Measurements from ENCODE around the gene RPL19. TPM values are rescaled to one million over a fixed set of nuclear protein-coding genes. Genes with fewer than 3 reads are reported as not detected.

Gene RPL19
- total and polyA plus RNA-seq, 2 donors (not counting 3 experiments of a cell fraction or from before 2014, with no cell fraction given): 1,802 to 1,958 TPM

DNA sequence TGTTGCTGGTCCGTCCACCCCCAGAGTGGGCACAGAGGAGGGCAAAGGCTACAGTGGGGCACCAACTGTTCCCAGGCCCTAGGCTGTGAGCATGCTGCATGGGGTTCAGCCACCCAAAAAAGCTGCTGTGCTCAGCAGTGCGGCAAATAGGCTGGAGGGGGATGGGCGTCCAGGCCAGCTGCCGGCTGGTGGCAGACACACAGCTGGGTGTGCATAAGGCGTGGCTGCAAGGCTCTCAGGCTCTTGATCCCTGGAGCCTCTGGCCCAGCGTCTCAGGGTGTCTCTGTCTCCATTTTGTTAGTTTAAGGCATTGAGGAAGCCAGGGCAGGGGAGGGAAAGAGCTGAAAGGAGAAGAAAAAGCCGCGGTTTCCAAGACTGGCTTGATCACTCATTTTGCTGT lies 8.8 kb downstream of the RPL19 start:
- CTCF ChIA-PET: interaction anchor here (1.1 to 9.6 kb wide), 4 partner anchors 9 to 44 kb away, joined by 3 to 420 read pairs (median 59); no protein-coding TSS in a partner anchor
- peaks cover 5% of the 10 kb centered on the region for H3K4me1 ChIP-seq (ENCODE audit: control insufficient read depth, extremely low read depth, insufficient read depth, low read length)
- TF ChIP-seq, protein P1, sequence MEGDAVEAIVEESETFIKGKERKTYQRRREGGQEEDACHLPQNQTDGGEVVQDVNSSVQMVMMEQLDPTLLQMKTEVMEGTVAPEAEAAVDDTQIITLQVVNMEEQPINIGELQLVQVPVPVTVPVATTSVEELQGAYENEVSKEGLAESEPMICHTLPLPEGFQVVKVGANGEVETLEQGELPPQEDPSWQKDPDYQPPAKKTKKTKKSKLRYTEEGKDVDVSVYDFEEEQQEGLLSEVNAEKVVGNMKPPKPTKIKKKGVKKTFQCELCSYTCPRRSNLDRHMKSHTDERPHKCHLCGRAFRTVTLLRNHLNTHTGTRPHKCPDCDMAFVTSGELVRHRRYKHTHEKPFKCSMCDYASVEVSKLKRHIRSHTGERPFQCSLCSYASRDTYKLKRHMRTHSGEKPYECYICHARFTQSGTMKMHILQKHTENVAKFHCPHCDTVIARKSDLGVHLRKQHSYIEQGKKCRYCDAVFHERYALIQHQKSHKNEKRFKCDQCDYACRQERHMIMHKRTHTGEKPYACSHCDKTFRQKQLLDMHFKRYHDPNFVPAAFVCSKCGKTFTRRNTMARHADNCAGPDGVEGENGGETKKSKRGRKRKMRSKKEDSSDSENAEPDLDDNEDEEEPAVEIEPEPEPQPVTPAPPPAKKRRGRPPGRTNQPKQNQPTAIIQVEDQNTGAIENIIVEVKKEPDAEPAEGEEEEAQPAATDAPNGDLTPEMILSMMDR (IDR thresholded peaks at IDR 0.05; ENCODE audit: extremely low read depth in 1 of 2, insufficient read depth in 1 of 2, low read depth in 1 of 2, low read length in 2 of 2): no peak
- no peak for TF ChIP-seq POLR2A (IDR thresholded peaks at IDR 0.05; ENCODE audit: low read depth, low read length)
- no peak for TF ChIP-seq FOS (IDR thresholded peaks at IDR 0.05; ENCODE audit: borderline replicate concordance, insufficient read depth, low read length)
- TF ChIP-seq JUN (IDR thresholded peaks at IDR 0.05; ENCODE audit: borderline replicate concordance, insufficient read depth, insufficient read length, low read depth): no peak
- no peak for TF ChIP-seq GATA2 (IDR thresholded peaks at IDR 0.05; ENCODE audit: insufficient read depth, insufficient read length, low read depth, low read length)
- TF ChIP-seq MYC (IDR thresholded peaks at IDR 0.05; ENCODE audit: low read depth, low read length): no peak
- no peak for TF ChIP-seq EZH2 (IDR thresholded peaks at IDR 0.05; ENCODE audit: borderline replicate concordance, low read depth, low read length, severe bottlenecking)
- no peaks in the 10 kb centered on the region for H4K20me1 ChIP-seq (replicated peaks; ENCODE audit: control insufficient read depth, extremely low read depth, insufficient read depth, low read length)
- POLR2A ChIA-PET: interaction anchor here (1.1 kb wide), 1 partner anchor 9 kb away, joined by 7 read pairs; the partner anchor contains the start of gene RPL19
- H2AFZ ChIP-seq (ENCODE audit: low read depth, low read length): no peak overlapping the region
- H3K9ac ChIP-seq (replicated peaks; ENCODE audit: extremely low read depth, insufficient read depth, low read length): no peak overlapping the region
- no peak overlapping the region for H3K4me2 ChIP-seq (ENCODE audit: insufficient read depth, low read length)
- no peaks in the 10 kb centered on the region for H3K9me1 ChIP-seq (replicated peaks; ENCODE audit: control insufficient read depth, extremely low read depth, insufficient read depth, low read length)
- DNase-seq (ENCODE audit: low read depth, low spot score) (no peak), FAIRE-seq (no peak)
- peaks cover 4 to 13% of the 10 kb centered on the region in 2 experiments for H3K36me3 ChIP-seq (ENCODE audit: control insufficient read depth in 2 of 2, extremely low read depth in 1 of 2, insufficient read depth in 2 of 2, low read length in 2 of 2)
- peaks cover 0 to 2% of the 10 kb centered on the region in 2 experiments for H3K27me3 ChIP-seq (ENCODE audit: control insufficient read depth in 2 of 2, insufficient read depth in 2 of 2, low read length in 2 of 2)
- H3K9me3 ChIP-seq (replicated peaks; ENCODE audit: control insufficient read depth, insufficient read depth, low read length): no peaks in the 10 kb centered on the region
- H3K27ac ChIP-seq (ENCODE audit: insufficient read depth, low read depth, low read length): no peak overlapping the region
- no TSS peak for BruUV-seq (replicated peaks)
- H3K79me2 ChIP-seq (ENCODE audit: control insufficient read depth, insufficient read depth, low read length): no peaks in the 10 kb centered on the region
- intact Hi-C loops (cut with micrococcal nuclease) (no loop called here), dilution Hi-C loops (cut with MboI; ENCODE audit: extremely low pct_ligation_motif_present, low sequenced_read_pairs) (no loop called here)
- H3K4me3 ChIP-seq (replicated peaks in 1 of 3; ENCODE audit: insufficient read depth in 1 of 3, low read depth in 1 of 3, low read length in 3 of 3): no peak overlapping the region
